ENCODE results near the gene DRGX.

The DRGX gene

DNA sequence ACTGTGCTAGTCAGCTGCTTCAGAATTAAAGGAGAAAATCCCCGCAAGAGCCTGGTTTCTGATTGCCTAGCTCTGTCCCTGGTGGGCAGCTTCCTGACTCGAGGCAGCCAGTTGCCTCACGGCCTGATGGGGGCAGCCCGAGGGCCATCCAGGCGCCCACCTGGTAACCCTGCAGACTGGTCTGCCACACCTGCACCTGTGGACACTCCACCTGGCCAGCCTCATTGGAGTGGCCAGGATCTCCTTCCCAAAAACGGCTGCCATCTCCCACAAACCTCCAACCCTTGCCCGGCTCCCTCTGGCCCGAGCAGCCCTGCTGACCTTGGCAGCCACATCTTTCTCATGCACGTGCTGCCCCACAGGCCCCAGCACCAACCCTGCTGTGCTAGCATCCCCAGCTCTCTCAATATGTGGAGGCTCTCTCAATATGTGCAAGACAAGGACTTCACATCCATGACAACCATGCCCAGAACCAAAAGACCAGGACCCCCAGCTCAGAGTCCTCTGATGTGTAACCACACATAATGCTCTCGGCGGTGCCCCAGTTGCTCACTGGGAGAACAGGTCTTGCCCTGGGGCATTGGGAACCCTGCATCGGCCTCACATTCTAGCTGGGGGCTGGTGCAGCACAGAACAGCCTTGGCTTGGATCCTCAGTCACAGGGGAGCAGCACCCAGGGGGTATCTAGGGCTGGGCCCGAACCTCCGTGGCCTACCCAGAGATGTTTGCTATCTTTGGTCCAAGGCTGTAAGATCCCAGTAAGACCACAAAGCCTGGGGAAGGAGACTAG is 14.6 kb downstream of the DRGX start:
- no peak for DNase-seq

DNA sequence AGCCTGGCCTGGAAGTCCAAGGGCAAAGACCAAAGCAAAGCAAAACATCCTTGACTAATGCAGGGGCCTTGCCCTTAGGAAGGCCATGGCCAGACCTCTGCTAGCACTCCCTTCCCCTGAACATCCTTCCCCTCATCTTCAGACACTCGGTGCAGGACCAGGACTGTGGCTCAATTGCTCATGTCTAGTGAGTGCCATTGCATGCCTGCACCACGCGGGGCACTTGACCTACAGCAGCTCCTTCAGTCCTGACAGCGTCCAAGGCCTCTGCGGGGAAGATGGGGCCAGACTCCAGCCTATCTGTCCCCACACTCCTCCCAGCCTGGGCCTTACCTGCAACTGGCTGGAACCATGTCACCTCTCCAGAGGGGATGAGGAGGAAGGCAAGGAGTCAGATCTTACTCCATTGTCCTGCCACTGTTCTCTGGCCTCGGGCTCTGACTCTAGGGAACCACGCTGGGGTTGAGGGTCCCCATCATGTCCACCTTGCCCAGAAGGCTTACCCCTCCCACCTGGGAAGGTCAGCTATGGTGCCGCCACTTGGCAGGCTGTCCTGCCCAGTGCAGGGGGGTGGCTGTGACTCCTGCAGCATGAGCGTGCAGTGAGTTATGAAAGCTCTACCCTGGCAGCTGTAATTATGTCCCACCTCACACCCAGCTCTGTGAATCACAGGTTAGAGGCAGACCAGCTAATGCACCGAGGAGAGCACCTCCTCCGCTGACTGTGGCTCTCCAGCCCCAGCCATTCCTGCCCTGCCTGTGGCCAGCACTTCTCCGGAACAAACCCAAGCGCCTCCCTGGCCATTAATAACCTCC is 16.1 kb downstream of the DRGX start:
- no peak for DNase-seq

DNA sequence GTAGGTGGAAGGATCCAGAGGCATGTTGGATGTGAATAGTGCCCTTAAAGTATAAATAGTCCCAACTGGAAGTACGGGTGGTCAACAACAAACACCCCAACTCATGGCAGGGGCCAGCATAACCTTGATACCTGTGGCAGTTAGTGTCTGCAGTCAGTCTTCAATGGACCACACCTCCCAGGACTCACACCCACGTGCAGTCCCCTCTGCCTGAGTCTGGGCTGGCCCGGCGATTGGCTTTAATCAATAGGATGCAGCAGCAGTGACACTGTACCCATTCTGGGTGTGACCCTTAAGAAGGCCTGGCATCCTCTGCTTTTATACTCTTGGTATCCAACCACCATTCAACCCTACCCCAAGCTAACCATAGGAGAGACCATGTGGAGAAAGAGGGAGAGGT is 18.6 kb downstream of the DRGX start:
- DNase-seq: no peak

DNA sequence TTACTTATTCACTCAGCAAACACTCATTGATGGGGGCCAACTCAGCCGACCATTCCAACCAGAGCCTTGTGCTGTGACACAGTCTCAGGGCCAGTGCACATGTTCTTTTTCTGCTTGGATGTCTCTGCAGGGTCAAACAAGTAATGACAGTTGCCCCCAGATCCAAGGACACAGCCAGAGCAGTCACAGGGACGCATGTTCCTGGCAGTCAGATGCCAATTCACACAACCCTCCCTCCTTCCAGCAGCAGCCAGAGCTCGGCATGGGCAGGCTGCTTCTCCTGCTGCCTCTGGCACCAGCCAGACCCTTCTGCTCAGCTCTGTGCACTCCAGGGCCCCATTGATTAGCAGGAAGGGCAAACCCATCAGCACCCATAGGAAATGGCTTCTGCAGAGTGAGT is 20.3 kb downstream of the DRGX start:
- no peak for DNase-seq

DNA sequence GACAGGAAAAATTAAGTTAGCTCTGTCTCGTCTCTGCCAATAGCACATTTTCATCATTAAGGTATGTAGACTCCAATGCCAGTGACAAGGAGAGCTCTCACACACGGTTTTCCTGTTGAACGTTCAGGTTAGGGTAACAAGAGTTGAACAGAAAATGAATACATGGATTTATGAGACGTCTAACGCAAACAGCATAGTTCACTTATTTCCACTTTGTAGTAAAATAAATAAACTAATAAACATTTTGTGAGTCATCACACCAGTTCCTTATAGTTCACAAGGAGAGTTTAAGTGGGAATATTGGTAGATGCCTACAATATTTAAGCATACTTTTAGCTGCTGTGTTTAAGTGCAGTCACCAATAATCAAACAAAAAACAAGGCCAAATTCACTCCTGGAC is 21.1 kb downstream of the DRGX start:
- no peak for DNase-seq

DNA sequence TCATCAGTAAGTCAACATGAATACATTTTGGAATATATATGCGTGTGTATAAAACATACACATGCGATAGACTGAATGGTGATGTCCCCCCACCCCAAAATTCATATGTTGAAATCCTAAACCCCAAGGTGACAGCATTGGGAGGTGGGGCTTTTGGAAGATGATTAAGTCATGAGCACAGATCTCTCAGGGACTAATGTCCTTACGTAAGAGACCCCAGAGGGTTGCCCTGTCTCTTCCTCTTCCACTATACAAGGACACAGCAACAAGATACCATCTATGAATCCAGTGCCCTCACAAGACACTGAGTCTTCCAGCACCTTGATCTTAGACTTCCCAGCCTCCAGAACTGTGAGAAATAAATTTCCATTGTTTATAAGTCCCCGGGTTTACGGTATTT is 22.5 kb downstream of the DRGX start:
- DNase-seq: no peak

DNA sequence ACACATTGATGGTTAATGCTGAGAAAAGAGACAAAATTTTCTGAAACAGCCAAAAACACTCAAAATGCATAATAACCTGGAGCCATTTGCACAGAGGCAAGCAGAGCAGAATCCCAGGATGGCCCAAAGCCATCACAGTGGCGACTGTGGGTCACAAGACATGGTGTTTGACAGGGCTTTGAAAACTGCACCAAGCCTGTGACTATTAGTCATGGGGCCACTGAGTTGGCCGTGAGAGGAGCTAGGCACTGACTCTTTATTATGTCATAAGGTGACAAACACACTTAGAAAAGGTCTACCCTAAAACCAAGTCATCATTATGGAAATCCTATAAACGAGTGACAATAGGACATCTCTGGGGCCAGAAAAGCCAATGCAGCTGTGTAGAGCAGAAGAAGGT is 23.9 kb downstream of the DRGX start:
- DNase-seq: no peak

DNA sequence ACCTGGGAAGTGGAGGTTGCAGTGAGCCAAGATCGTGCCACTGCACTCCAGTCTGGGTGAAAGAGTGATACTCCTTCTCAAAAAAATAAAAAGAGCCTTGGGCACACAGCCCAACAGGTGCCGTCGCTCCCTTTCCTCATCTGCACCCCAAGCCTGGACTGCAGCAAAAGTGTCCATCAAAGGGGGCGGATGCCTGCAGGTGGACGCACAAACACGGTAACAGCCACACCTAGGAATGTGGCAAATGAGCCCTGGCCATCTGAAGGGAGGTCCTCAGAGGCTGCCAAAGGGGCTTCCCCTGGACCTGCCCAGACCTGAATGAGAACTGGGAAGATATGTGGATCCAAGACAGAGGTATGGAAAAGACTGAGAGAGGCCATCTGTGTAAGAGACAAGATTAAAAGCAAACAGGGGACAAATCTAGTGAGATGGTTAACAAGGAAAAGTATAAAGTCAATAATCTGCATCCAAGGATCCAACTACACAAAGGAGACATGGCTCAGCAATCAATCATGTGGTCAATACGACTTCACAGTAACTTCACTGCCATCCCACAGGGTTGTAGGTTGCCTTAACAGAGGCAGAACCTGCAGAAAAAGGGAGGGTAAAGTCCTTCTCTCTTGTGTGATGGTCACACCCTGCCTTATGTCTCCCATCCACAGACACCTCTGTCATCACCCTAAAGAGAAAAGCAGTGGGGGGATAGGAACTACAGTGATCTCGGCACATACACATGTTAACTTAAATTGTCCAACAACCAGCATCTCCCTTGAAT is 25.4 kb downstream of the DRGX start:
- no peak for DNase-seq

DNA sequence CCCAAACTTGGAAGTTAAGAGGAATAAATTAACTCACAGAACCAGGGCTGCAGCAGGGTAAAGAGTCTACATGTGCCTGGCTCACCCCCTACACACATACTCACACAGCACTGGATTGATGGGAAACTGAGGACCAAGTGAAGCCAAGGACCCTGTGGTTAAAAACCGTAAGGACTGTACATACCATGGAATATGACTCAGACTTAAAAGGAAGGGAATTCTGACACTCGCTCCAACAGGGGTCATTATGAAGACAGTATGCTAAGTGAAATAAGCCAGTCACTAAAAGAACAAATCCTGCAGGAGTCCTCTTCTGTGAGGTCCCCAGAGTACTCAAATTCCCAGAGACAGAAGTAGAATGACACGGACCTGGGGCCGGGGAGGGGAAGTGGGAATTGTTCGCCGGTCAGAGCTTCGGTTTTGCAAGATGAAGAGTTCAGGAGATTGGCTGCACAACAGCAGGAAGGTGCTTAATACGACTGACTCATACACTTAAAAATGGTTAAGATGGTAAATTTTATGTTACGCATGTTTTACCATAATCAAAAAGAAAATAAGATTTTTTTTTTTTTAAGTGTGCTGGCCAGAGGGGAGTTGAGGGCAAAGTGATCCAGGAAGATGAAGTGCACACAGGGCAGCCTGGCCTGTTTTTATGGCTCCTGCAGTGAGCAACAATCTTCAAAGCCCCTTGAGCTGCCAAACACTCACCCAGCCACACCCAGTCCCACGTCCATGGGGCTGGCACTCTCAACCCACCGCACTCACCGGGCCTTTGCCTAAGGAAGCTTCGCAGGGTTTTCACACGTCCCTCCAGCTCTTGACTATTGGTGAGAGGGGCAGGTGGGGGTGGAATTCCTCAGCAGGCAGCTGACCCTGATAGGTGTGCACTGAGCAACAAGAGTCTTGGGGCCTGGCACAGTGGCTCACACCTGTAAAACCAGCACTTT is 26.4 kb downstream of the DRGX start:
- no peak for DNase-seq

DNA sequence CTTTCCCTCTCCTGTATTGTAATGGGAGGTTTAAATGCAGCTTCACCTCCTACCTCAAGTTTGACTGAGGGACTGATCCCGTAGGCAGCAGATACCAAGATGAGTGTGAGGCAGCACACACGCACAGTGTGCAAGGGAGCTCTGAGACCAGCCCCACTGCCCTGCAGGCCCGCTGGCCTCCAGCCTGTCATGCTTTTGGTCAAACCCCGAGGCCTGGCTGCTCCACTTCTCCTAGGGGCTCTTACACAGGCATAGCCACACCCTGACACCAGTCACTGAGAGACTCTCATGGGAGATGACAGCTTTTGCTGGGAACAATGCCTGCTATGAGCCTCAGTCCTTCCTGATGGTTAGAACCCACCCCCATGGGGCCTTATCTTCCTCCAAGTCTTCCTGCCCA is 27.6 kb downstream of the DRGX start:
- DNase-seq: no peak

DNA sequence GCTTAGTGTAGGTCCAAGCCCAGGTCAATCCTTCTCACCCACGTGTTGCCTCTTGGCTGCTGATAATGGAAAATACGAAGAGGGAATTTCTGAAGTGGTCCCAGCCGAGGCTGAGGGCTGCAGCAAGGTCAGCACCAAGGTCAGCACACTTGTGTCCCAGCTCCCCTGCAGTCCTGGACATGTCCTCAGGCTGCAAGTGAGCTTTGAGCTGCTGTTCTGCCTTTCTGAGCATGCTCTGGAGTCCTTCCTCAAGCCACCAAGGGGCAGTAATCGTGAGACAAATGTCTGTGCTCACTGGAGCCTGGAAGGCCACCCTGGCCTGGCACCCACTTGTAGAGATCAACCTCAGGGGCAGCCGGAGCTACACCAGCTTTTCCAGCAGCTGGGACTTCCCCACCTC is 28.3 kb downstream of the DRGX start:
- DNase-seq: no peak

DNA sequence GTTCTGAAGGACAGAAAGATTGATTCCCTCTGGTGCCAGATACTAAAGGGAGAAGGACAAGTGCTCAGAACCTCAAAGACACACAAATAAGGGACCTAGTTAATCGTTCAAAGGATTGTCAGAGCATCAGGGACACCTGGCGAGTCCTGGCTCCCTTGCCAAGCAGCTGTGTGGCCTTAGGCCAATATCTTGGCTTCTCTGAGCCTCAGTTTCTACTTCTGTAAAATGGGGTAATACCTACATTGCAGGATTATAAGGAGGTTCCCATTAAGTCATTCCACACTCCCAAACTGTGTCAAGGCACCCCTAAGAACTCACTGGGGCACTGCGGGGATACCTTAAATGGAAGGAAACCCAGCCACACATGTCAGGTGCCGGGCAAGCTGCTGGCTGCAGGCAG is 29.4 kb downstream of the DRGX start:
- no peak for DNase-seq

DNA sequence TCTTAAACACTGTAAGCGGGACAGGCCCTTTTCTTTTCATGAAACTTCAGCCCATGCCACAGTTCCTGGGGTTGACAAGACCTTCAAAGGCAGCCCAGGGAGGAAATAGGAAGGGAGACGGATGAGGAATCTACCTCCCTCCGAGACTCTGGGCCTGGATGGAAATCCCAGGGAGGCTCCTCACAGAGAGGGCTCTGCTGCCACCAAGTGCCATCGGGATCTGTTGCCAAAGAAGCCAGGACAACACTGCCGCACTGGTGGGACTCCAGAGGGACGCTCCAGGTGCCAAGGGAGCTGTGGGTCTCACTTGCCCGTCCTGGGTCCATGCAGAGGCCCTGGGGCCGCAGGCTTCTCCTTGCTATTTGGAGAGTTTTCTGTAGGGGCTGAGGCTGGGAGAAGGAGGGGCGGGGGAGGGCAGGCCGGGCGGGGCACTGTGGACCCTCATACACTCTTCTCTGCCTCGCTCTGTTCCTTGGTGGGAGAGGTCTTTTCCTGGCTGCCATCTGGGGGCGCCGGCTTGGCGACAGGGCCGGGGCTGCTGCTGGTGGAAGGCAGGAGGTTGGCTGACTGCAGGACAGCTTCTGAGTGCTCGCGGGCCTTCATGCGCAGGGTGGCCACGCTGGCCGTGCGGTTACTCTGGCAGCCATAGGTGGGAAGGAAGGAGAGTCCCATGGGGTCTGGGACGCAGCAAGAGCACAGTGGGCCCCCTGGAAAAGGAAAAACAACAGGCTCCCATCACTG is 30.0 kb downstream of the DRGX start:
- no peak for DNase-seq

DNA sequence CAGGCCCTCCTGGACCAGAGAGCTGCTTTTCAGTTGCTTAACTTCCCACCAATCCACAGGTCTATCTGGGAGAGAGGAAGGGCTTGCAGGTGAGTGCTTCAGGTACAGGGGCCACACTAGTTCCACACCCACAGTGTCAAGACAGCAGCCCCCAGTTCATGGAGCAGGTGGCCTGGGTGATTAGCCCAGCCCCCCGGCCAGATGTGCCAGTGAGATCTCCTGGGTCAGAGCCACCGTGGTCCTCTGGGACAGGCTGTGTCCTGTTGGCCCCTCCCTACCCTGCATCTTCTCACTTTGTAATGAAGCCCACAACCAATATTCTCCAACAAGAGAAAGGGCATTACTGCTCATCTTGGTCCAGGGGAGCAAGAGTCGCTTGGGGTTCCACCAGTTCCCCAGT is 30.6 kb downstream of the DRGX start:
- no peak for DNase-seq

DNA sequence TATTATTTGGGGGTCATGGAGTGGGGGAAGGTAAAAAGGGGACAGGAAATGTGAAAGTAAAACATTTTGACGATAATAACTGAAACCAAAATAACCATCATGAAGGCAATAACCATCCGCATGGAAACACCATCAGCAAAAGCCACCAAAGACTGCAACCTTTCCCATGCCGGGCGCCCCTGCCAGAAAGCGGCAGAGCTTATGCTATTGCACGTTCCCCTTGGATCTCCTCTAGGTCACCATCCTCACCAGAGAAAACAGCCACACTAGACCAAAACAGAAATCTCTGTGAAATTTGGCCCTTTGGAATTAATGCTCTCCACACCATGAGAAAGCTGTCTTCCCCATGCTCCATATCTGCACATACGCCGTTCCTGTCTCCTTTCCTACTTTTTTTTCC is 31.1 kb downstream of the DRGX start:
- DNase-seq: no peak

DNA sequence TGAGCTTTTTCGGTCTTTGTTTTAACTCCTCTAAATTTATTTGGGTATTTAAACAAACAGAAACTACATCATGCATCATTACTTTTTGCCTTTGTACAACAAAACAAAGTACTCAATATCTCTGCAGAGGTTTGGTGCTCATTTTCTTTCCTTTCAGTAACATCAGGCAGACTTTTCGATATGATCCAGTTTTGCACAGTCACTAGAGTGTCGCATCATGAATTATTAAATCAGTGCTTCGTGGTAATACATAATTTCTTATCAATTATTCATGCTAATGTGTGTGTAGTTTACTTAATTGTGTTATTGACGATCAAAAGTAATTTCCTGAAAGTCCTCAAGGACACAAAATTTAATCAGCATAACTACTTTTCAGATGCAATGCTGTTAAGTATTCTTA is 31.8 kb downstream of the DRGX start:
- no peak for DNase-seq

DNA sequence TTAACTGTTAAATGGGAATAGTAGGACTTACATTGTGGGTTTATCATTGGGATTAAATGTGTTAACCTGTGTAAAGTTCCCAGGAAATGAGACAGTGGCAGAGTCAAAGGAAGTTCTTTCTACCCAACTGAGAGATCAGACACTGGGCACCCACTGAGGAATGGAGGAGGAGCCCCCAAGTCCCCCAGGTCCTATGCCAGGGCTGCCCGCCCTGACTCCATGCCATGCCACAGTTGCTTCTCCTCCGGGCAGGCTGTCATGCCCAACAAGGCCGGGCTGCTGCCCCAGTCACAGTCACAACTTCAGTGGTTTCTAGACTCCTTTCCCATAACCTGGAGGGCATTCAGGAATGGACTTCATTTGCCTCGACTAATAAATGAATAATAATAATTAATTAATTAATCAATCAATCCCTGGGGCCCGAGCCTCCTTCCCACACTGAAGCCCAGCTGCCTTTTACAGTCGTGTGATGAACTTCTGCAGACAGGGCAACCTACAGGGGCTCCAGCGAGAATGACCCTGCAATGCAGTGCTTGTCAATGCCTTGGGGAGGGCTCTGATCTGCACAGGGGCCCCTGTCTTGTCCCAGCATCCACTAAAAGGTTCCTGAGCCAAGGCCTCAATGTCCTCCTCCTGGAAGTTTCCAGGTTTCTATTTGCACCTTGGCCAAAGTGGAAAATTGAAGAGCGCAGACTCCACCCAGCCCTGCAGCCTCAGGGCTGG is 32.4 kb downstream of the DRGX start:
- no peak for DNase-seq

DNA sequence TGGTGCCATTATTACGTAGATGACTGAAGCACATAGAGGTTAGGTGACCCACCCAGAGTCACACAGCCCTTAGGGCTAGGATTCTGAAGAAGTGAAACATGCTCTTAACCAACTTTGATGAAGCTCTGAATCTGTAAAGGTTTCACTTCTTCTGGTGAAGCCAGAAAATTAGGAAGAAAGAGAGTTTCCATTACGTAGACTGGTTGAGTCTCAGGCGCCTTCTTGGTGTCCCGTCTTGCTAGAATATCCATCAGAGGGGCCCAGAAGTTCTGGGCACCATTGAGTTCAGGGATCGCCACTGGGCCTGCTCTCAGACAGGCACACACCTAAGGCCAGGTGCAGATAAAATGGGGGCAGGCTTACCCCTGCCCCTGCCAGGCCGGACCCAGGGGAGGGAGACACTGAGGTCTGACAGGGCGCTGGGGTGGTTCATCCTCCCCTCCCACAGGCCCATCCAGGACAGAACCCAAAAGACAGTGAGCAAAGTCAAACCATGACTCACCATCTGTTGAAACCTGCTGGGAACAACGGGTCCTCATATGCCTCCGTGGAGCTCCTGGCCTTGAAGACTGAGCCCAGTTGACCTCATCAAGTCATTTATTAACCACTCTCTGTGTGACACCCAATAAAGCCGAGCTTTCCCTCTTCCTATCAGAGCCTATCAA is 33.2 kb downstream of the DRGX start:
- DNase-seq: no peak

DNA sequence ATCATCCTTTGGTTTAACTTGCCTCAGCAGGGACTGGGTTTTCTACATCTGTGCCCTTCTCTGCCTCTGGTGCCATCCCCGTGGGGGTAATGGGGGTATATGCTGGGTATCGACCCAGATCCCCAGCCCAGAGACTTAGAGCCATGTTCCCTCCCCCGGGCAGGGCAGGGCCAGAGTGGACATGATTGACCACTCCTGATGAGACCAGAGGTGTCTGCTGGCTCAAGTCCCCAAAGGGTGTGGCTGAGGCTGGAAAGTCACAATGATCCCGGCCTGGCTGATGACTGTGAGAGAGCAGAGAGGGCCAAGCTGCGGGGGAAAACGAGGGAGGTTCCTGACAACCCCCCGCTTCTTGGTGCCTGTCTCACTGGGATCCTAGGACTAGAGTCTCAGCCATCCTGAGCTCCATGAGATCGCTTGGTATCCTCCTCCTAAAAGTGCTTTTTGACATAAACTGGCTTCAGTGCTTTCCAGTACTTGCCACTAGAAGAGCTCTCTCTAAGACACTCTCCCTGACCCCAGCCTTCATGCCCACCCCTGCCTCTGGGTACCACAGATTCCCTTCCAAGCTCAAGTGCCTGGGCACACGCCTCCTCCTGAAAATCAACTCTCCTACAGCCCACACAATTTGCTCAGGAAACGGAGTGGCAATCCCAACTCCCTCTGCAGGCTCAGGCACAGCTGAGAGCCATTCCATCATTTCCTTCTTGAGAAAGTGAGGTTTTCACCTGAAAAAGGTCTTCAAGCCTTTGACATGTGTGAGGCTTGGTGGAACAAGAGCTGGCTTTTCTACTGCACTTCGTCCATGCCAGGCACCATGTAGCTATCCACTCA is 33.9 kb downstream of the DRGX start:
- no peak for DNase-seq

DNA sequence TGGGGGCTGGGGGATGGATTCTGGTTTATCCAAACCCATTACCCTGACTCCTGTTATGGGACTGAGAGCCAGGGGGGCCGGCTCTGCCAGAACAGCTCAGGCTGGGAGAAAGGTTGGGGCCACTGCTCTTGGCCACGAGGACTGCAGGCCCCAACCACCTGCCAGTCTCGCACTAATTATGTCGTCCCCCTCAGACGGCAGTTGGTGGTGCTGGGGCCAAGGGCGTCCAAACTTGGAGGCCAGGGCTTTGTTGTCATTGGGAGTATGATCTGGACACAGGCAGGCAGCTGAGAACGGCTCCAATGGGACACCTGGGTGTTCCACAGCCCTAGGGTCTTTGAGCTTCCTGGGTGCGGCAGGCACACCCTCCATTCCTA is 34.7 kb downstream of the DRGX start:
- no peak for DNase-seq
